ENCODE data around the gene GP2. TPM values are rescaled to one million over a fixed set of nuclear protein-coding genes. Genes with fewer than 3 reads are reported as not detected.

Gene GP2
- total and polyA plus RNA-seq, 2 of the 4 experiments (the other 2 are of a cell fraction) = not detected

- TF ChIP-seq RFX5 (IDR thresholded peaks at IDR 0.05; ENCODE audit: low read depth, low read length) (no peak), BHLHE40 (IDR thresholded peaks at IDR 0.05; ENCODE audit: low read depth, low read length) (no peak), NFE2L2 (IDR thresholded peaks at IDR 0.05; ENCODE audit: low read depth, low read length) (no peak), FOS (IDR thresholded peaks at IDR 0.05; ENCODE audit: low read depth, low read length) (no peak), RAD21 (IDR thresholded peaks at IDR 0.05; ENCODE audit: low read length) (no peak), RCOR1 (IDR thresholded peaks at IDR 0.05; ENCODE audit: insufficient replicate concordance, low read length) (no peak), ELK1 (IDR thresholded peaks at IDR 0.05; ENCODE audit: borderline replicate concordance, low read depth, low read length) (no peak), MAZ (IDR thresholded peaks at IDR 0.05; ENCODE audit: borderline replicate concordance, low read depth, low read length) (no peak), MXI1 (IDR thresholded peaks at IDR 0.05; ENCODE audit: borderline replicate concordance, low read depth, low read length) (no peak), MAFK (IDR thresholded peaks at IDR 0.05; ENCODE audit: low read depth, low read length) (no peak), SMC3 (IDR thresholded peaks at IDR 0.05; ENCODE audit: low read depth, low read length) (no peak), CHD1 (IDR thresholded peaks at IDR 0.05; ENCODE audit: low read depth, low read length) (no peak), POLR2A (IDR thresholded peaks at IDR 0.05; ENCODE audit: low read depth, low read length) (no peak), CTCF (conservative IDR thresholded peaks at IDR 0.05; ENCODE audit: low read depth, low read length) (no peak), CEBPB (IDR thresholded peaks at IDR 0.05; ENCODE audit: low read depth, low read length) (no peak), USF2 (IDR thresholded peaks at IDR 0.05; ENCODE audit: low read depth, low read length) (no peak)
- H2BK5ac ChIP-seq (ENCODE audit: low read depth, low read length, poor library complexity, severe bottlenecking) = no peak overlapping the region
- dilution Hi-C loops (cut with HindIII; ENCODE audit: low sequenced_read_pairs, unreplicated experiment) = no loop called here
- H3K4me3 ChIP-seq (ENCODE audit: insufficient read depth, low read depth, low read length) = no peak overlapping the region
- no peak overlapping the region for H2BK120ac ChIP-seq (ENCODE audit: low read depth, low read length)
- H3K9me3 ChIP-seq (ENCODE audit: control insufficient read depth, insufficient read depth, low read length) = no peaks in the 10 kb centered on the region; the same call in 1 of the 2 replicates
- no peak overlapping the region for H3K56ac ChIP-seq (ENCODE audit: extremely low read depth, insufficient read depth, low read length)
- H2AFZ ChIP-seq (replicated peaks; ENCODE audit: low read length, poor library complexity) = no peak overlapping the region
- no peaks in the 10 kb centered on the region for H4K20me1 ChIP-seq (ENCODE audit: insufficient read depth, low read length)
- in situ Hi-C loops (cut with MboI; ENCODE audit: low sequenced_read_pairs) = loop anchor here (10.0 kb wide), 1 partner anchor 398 kb away; no protein-coding TSS in a partner anchor
- H2BK15ac ChIP-seq (ENCODE audit: low read depth, low read length) = no peak overlapping the region
- no peaks in the 10 kb centered on the region for H3K9me1 ChIP-seq (ENCODE audit: insufficient read depth, low read length)
- no peak overlapping the region for H4K91ac ChIP-seq (ENCODE audit: insufficient read depth, low read depth, low read length)
- ChIA-PET CTCF (interaction anchor here (0.8 kb wide), 1 partner anchor 396 kb away, joined by 3 read pairs; no protein-coding TSS in a partner anchor), POLR2A (ENCODE audit: unreplicated experiment) (interaction anchor here (0.6 kb wide), 1 partner anchor 11 kb away, joined by 3 read pairs; no protein-coding TSS in a partner anchor)
- H2BK20ac ChIP-seq (ENCODE audit: low read depth, low read length) = no peak overlapping the region
- no peaks in the 10 kb centered on the region for H3K27me3 ChIP-seq (ENCODE audit: control insufficient read depth, insufficient read depth, low read length)
- intact Hi-C loops (cut with micrococcal nuclease) = no loop called here
- H3K14ac ChIP-seq (replicated peaks; ENCODE audit: low read depth, low read length) = no peak overlapping the region
- H3K4me2 ChIP-seq (ENCODE audit: low read depth, low read length) = no peak overlapping the region
- H4K8ac ChIP-seq (ENCODE audit: low read depth in 2 of 2, low read length in 2 of 2) = no peak overlapping the region
- H2AK9ac ChIP-seq (replicated peaks; ENCODE audit: low read depth, low read length, poor library complexity) = no peak overlapping the region
- no peaks in the 10 kb centered on the region for H3K36me3 ChIP-seq (ENCODE audit: control insufficient read depth, insufficient read depth, low read length)
- H3K27ac ChIP-seq (ENCODE audit: insufficient read depth, low read length) = no peak overlapping the region
- H3K4ac ChIP-seq (ENCODE audit: low read depth, low read length) = no peak overlapping the region
- no TSS peak for BruUV-seq (replicated peaks)
- H2AK5ac ChIP-seq (ENCODE audit: low read depth, low read length) = no peak overlapping the region
- DNase-seq = no peak
- H3K79me1 ChIP-seq (ENCODE audit: low read depth in 1 of 2, low read length in 2 of 2) = no peaks in the 10 kb centered on the region
- WGBS, 2 experiments (ENCODE audit: extremely low coverage in 2 of 2, insufficient read length in 1 of 2) = 29% methylated on average over 1 of the region's 4 CpGs; no CpG with 5 or more reads in 1 of the 2 experiments
- no peak overlapping the region for H3K23ac ChIP-seq (ENCODE audit: low read depth, low read length)
- H4K5ac ChIP-seq (ENCODE audit: low read depth, low read length) = no peak overlapping the region
- H3K4me1 ChIP-seq (ENCODE audit: control insufficient read depth, insufficient read depth, low read length) = no peaks in the 10 kb centered on the region
- no peak overlapping the region for H3K18ac ChIP-seq (ENCODE audit: low read depth, low read length)
- no peak for ATAC-seq (ENCODE audit: low read depth)
- no peak overlapping the region for H3K9ac ChIP-seq (ENCODE audit: low read depth, low read length)
These were observed 24.3 kb downstream of the GP2 start for GRCh38 chr16:20303012-20303411.
